NCI-H1105 (cell line): ENCODE measurements around the gene ZNF831.
A peak's percentile ranks its signal among the peaks of the same experiment; 100 is the strongest.

Experiments
- DNase-seq: peaks from one replicate; lab custom pipeline; 2025; lab: John Stamatoyannopoulos, UW

ZNF831 gene

DNA sequence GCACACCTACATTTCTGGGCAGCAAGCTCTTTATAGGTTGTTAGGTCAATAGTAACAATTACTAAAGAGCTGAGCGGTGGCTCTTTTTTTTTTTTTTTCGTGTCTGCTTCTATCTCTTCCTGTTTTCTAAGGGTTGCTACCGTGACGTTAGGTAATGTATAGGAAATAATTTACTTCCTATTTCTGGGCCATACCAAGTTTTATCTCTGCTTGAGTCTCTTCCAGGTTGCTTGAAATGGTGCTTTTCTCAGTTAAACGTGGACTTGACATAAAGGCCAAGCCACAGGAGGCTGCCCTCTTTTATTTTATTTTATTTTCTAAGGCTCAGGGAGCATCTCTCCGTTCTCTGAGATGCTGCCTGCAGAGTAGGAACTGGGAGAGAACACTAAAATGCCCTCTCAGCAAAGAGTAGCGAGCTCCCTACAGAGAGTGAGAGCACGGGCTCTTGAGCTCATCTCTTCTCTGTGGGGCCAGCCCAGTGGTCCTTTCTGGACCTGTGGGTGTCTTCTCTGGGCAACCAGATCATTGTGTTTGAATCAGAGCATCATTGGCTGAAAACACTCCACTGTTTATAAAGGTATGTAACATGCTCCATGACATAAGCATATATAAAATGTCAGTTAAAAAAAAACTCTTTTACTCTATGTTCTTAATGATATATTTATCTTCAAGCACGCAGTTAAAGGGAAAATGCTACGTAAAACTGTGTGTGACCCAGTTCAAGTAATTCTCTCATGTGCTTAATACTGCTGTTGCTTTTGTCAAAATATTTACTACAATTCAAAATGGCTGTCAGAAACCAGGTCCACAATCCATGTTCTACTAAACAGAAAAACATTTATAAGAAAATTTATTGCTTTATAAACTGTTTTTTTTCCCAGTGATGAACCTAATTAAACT, at the start of gene ZNF831:
Gene ZNF831 (plus strand): TSS at position 191 of the 900 bp plus-strand sequence. CDS start 27,199 bp downstream, outside the sequence.
- DNase-seq = no peak

DNA sequence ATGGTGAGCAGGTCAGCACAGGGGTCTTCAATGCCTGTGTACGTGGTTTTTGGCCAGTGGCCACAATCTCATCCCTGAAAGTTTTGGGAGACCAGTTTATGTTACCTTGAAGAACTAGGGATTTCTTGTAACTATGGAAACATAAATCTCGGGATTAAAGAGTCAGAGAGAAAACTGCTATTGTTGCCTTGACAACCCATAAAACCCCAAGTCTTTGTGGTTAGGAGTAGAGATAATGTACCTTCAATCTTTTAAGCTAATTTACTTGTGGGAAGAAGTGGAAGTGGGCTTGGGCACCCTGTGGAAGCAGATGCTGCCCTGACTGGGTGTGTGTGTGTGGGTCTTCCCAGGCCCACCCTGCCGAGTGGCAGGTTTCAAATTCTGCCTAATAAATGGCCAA, 46.1 kb upstream of the ZNF831 start:
- DNase-seq = no peak

DNA sequence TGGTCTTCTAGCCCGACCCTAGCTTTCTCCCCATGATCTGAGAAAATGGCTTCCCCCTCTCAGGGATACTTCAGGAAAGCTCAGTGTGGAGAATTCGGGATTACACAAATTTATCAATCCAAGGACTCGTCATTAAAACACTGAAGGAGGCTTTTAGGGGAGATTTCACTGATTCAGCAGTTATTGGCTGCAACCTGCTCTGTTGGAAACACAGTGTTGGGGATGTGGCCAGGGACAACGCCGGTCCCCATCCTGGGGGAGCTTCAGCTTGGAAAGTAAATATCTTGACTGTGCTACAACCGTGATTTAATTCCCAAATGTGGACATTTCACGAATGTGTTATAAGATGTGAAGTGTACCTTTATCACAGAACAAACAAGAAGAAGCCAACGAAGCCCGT, 44.8 kb upstream of the ZNF831 start:
- DNase-seq = no peak

DNA sequence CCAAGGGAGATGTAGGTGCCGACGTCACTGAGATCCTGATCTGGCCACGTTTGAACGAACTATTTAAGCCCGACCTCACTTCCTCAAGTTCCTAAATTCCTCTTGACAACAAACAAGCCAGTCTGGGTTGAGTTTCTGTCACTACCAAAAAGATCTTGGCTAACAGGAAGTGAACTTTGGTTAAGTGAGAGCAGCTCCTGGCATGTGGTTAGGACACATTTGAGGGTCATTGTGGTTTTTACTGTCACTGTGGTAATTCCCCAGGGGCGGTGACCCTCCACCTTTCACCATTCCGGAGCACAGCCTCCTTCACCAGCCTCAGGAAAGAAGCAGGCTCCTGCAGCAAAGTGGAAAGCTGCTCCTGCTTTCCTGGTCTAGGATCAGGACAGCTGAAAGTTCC, 43.1 kb upstream of the ZNF831 start:
- DNase-seq = no peak

DNA sequence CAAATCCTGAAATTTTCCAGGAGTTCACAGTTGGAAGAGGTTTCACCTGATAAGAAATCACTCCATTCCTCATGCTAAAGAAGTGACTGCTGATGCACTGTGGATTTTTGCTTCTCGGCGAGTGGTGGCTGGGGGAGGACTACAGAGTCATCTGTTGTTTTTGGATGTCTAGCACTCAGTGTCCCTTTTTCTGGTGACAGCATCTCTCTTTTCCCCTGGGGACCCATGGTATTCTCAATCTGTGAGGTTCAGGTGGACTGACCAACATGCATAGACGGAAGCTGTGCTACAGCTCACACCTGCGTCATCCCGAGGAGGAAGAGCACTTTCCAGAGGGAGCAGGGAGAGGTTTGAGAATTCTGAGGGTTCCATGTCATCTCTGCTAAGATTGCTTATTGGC, 42.7 kb upstream of the ZNF831 start:
- no peak for DNase-seq

DNA sequence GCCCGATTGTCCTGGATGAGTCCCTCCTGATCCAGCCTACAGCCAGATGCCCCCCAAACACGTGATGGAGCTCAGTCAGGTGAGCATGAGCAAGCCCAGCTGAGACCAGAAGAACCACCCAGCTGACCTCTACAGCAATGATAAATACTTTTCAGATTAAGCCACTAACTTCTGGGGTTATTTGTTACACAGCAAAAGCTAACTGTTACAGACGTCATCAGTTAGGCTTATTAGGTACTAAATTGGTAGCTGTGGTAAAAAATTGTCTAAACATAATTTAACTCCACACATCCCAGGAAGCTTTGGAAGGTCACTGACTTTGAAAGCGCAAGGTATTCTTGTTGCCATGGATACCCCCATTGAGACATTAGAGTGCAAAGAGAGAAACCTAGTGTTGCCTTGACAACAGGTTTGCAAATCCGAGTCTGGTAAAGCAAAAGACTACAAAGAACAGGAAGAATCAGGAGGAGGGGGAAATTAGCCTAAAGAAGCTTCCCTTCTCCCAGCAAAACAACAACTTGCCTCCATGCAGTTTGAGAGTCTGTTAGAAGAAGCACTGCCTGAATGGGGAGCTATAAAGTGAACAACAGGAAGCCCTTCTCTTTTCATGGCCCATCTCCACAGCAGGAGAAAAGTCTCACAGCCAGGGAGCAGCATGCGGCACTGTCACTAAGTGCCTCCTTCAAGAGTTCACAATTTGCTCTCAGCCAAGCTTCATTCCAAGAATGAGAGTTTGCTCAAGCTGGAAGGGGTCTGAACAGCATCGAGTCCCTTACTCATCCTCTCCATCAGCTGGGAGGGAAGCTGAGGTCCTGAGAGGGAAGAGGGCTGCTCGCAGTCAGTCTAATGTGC, 41.7 kb upstream of the ZNF831 start:
- no peak for DNase-seq

DNA sequence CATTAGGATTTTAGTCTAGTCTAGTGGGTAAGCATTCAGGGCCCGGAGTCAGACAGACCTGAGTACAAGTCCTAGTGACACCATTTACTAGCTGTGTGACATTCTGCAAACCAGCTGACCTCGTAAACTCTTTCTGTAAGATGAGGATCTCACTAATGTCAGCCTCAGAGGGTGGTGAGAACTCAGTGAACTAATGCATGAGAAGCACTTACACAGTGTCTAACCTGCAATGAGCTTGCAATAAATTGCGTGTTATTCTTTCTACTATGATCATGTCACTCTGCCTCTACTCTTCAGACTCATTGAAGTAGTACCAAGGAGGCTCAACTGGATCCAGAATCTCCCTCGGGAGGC, 41.1 kb upstream of the ZNF831 start:
- no peak for DNase-seq

DNA sequence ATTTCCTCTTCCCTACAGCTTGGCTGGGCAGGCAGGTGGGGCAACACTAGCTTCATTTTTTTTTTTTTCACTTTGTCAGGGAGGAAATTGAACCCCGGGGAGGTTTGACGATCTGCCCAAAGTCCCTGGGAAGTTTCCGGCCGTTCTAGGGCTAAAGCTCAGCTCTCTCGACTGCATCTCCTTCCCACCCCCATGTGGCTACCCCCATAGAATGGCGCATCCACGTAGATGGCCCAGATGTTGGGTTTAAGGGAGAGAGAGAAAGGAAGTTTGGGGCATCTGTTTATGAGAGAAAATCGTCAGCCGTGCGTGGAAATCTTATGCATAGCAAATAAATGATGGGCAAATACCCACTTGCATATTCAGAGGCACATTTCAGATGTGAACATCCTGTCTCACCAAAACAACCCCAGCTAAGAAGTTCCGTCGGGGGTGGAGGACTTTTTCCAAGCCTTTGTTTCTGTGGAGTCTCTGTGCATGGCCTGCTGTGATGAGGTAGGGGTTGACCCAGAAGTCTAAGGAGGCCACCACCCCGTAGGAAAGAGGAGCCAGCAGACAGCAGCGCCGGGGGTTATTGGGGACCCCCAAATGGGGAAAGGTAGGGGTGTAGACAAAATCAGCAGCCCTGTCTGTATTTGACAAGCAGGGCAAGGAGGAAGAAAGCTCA, 40.5 kb upstream of the ZNF831 start:
- no peak for DNase-seq

DNA sequence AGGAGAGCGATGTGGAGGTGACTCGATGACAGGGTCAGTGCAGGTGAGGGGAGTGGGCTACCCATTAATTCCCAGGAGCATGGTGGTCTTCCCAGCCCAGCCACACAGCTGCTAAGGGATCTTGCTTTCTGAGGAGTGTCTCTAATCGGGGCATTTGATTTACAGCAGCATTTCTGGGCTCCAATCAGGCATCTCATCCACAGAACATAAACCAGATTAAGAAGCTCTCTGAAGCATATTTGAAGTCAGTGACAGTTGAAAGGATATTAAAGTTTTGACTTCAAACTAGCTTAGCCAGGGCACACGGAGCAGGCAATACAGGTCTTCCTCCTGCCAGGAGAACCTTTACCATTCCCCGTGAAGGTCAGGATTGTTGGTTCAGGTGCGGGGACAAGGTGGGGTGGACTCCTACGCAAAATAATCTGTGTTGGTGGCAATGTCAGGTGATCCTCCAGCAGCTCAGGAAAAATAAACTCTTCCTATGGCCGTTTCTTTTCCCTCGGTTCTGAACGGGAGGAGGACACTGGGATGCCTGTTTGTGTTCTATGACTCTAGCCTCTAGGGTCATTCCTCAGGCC, 39.9 kb upstream of the ZNF831 start:
- DNase-seq = no peak

DNA sequence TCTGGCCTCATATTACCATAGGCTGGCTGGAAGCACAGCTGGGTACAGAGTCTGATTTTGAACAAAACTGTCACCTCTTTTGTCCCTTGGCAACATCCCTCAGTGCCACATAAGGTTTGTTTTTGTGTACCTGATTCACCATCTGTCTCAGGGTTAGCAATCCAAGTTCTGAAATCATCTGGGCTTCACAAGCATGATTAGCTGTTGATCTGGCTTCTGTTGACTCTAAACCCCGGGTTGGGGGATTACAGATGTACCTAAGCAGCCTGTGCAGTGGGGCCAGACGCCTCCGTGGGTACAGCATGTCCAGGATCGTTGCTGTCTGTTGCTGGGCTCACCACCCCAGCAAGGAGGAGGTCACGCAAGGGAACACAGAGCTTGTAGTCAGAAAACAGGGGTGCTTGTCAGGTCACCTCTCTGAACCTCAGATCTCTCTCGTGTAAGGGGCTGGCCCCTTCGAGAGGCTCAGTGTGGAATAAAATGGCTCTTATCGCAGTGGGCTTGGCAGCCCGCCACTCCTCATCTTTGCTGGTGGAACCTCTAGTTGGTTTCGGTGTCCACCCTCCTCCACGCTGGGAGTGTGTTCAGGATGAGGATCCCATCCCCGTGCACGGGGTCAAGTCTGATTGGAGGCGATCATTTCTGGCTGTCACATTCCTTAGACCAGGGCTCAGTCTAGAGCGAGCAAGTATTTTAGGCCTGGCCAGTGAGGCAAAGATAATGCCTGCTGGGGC, 39.2 kb upstream of the ZNF831 start:
- DNase-seq = no peak

DNA sequence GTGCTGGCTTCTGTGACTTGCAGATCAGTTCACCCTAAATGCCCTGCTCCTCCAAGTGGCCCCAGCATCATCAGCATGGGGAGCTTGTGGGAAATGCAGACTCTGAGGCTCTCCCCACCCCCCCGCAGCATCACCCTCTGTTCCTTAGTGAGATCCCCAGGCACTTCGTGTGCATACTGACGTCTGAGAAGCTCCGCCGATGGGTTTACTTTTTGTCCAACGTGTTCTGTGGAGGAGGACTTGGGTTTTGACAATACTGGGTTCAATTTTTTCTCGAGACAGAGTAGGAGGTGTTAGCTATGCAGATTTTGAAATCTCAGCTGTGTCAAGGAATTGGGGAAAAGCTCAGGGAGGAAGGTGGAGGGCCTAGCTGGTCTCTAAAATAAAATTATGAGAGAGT, 38.3 kb upstream of the ZNF831 start:
- DNase-seq = no peak

DNA sequence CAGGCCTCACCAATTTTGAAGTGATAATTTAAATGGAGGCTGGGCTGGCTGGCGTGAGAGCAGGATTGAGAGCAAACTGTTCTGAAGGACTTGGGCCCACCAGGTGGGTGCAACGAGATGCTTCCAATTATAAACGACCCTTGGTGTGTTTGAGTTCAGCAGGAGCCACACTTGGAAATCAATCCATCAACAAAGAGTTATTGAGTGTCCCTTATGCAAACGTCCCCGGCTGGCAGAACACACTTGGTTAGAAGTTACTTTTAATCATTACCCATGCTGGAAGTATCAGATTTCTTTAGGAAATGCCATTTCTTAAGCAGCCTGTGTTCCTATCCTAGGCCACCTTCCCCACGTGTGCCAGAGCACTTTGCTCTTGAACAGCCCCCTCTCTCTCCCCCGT, 37.8 kb upstream of the ZNF831 start:
- no peak for DNase-seq

DNA sequence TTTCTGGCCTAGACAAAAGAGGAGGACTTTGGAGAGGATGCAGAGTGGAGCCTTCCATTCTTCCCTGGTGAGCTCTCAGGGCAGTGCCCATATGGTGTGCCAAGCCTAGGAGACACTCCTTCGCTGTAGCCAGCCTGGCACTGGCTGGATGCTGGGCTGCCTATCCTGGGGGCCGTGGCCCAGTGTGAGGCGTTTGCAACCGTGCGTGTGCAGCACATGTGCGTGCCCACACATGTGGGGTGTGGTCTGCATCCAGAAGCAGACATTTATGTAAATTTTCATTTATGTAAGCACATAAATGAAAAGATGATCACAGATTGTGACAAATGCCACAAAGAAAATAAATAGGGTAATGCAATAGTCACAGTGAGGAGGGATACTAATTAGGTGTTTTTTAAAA, 35.8 kb upstream of the ZNF831 start:
- no peak for DNase-seq

DNA sequence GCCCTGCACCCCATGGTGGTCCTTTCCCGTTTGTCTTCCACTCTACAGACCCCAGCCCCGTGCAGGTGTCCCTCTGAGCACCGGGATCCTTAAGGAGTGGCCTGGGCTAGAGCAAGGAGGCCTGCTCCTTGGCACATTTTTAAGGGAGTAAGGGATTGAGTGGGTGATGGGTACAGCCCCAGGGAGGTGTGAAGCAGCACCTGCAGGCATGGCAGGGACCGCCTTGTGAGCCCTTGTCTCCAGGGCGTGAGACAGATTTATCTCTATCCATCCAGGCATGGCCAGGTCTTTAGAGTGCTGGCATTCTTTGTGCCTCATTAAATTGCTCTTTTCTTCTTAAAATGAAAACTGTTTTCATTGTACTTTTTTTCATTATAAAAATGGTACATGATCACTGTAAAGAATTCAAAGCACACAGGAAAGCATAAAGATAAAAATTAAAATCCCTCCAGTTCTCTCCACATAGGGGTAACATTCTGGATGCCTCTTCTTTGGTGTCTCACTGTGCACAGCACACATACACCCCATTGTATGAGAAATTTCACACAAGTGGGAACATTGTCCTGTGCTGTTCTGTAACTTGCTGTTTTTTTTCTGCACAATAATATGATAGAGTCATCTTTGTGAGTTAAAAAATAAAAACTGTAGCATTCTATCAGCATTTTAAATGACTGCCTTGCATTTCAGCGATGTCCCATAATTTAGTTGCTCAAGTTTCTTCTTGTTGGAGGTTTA, 31.9 kb upstream of the ZNF831 start:
- DNase-seq = no peak

DNA sequence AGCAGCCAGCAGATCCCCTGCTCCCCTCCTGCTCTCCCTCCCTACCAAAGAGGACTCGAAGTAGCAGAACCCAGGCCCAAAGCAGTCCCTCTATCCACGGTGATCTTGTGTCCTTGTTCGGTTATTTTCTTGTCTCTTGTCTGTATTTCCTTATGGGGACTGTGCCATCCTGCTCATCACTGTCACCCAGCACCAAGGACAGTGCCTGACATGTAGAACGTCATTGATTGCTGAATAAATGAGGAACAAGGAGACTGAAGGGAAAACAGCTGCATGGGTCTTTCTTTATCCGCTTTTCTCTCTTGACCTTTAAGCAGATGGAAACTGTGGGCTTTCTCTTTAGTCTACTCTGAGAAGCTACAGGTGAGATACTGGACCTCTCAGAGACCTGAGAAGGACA, 29.4 kb upstream of the ZNF831 start:
- DNase-seq = no peak

DNA sequence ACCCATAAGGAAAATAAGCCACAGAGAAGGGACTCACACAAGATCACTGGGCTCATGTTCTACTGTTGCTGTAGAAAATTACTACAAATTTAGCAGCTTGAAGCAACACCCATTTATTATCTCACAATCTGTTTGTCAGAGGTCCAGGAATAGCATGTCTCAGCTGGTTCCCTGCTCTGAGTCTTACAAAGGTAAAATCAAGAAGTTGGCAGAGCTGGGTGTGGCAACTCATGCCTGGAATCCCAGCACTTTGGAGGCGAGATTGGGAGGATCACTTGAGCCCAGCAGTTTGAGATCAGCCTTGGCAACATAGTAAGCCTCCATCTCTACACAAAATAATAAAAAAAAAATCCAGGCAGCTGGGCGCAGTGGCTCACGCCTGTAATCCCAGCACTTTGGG, 28.5 kb upstream of the ZNF831 start:
- no peak for DNase-seq

DNA sequence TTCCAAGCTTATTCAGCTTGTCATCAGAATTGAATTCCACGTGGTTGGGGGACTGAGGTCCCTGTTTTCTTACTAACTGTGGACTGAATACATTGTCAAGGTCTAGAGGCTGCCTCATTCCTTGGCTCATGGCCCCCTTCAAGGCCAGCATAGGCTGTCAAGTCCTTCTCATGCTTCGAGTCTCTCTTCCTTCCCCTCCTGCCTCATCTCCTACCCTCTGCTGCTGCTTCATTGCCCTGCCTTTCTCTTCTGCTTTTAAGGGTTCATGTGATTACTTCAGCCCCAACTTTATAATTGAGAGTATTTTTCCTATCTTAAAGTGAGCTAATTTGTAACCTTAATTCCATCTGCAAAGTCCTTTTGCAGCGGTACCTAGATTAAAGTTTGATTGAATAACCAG, 27.6 kb upstream of the ZNF831 start:
- no peak for DNase-seq

DNA sequence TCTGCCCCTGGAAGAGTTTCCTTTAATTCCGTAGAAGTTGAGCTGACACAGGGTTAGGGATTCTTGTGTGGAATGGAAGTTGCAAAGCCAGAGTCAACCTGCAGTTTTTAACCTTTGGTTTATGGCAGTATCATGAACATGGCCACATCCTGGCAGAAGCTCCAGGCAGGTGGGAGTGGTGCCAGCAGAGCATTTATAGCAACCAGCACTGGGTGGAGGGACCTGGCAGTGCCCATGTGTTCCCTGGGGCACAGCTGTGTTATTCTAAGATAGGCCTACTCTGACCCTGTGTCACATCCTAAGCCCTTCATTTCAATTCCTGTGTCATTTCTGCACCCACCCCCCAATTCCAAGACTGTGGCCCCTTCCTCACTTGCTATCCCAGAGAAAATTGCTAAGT, 26.1 kb upstream of the ZNF831 start:
- DNase-seq = peak; percentile 28

DNA sequence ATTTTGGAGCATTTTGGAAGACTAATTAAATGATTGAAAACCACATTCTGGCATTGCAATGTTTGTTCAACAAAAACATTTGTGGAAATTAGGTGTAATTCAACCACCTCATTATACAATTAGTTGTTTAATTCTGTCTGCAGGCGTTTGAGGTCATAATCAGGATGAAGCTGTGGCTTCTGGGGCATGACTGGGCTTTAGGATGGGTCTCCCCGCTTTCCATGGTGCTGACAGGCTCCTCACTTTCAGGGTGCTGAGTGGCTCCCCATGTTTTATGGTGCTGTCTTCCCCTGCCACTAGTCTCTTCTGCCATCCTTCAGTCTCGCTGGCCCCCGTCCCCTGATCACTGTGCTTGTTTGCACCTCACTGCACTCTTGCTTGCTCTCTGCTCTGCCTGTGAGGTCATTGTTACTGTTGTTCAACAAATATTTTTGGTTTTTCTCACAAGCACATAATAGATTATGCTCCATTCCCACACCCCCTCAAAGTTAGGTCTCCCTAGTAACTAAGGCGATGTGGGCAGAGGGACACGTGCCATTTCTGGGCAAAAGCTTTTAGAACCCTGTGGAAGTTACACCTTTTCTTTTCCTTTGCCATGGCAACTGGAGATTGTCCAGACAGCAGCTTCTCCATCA, 25.4 kb upstream of the ZNF831 start:
- DNase-seq = no peak

DNA sequence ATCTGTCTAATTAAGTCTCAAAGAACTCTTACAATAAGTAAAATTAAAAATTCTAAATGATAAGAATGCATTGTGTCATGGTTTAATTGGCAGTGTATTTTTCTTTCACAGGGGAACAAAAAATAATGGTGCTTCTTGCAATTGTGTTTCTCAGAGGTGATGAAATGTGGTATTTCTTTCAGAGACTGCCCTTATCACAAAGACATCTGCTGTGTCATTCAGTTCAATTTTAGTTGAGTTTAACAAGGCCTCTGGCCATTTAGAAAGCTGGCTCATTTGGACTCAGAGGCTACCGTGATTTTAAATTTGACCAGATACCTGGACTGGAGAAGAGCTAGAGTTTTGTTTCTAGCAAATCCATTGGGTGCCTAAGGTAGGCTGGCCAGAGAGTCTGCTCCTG, 23.6 kb upstream of the ZNF831 start:
- DNase-seq = no peak
